Ishikawa (cell line): ENCODE results near the gene BRI3.

Source experiments
- CEBPB ChIP-seq: IDR thresholded peaks from 2 replicates; pipeline ENCODE4 v1.6.1; 2012
- CREB1 ChIP-seq: IDR thresholded peaks from 2 replicates; pipeline ENCODE4 v1.6.1; 2012; ENCODE audit warnings: low read depth
- EP300 ChIP-seq: IDR thresholded peaks from 2 replicates; pipeline ENCODE4 v1.6.1; 2012; ENCODE audit warnings: borderline replicate concordance
- RAD21 ChIP-seq: IDR thresholded peaks from 2 replicates; pipeline ENCODE4 v1.6.1; 2012; ENCODE audit warnings: low read depth
- REST ChIP-seq: IDR thresholded peaks from 2 replicates; pipeline ENCODE4 v1.6.1; 2012; ENCODE audit warnings: low read depth, mild to moderate bottlenecking
- TAF1 ChIP-seq: IDR thresholded peaks from 2 replicates; pipeline ENCODE4 v1.6.1; 2012; ENCODE audit warnings: low read depth, mild to moderate bottlenecking
- TCF12 ChIP-seq: IDR thresholded peaks from 2 replicates; pipeline ENCODE4 v1.6.1; 2012; ENCODE audit warnings: low read depth
- TEAD4 ChIP-seq: IDR thresholded peaks from 2 replicates; pipeline ENCODE4 v1.6.1; 2012
- USF1 ChIP-seq: IDR thresholded peaks from 2 replicates; pipeline ENCODE4 v1.6.1; 2012
- YY1 ChIP-seq: IDR thresholded peaks from 2 replicates; pipeline ENCODE4 v1.6.1; 2012; ENCODE audit warnings: low read depth
- ZBTB7A ChIP-seq: IDR thresholded peaks from 2 replicates; pipeline ENCODE4 v1.6.1; 2012; ENCODE audit warnings: low read depth

- TF ChIP-seq TAF1 (no peak), USF1 (no peak), YY1 (no peak), EP300 (no peak), CREB1 (no peak), RAD21 (no peak), CEBPB (no peak), ZBTB7A (no peak), TCF12 (no peak), TEAD4 (no peak), REST (no peak)
Observed at GRCh38 chr7:98289333-98289875, 7.9 kb downstream of the BRI3 start.
